GM18520 (cell line): Measurements from ENCODE around the gene CABLES1.
A peak's percentile ranks its signal among the peaks of the same experiment; 100 is the strongest.
"Not testable (repeated sequence)": the region's sequence is repeated elsewhere in the genome, so short reads cannot be mapped to it uniquely, and the experiment has no call there.

Source experiments
- ATAC-seq: cut with Tn5 transposase; IDR thresholded peaks from one replicate; pipeline ENCODE4 v1.9.1; 2021; ENCODE audit not compliant: unreplicated experiment

CABLES1 gene

DNA sequence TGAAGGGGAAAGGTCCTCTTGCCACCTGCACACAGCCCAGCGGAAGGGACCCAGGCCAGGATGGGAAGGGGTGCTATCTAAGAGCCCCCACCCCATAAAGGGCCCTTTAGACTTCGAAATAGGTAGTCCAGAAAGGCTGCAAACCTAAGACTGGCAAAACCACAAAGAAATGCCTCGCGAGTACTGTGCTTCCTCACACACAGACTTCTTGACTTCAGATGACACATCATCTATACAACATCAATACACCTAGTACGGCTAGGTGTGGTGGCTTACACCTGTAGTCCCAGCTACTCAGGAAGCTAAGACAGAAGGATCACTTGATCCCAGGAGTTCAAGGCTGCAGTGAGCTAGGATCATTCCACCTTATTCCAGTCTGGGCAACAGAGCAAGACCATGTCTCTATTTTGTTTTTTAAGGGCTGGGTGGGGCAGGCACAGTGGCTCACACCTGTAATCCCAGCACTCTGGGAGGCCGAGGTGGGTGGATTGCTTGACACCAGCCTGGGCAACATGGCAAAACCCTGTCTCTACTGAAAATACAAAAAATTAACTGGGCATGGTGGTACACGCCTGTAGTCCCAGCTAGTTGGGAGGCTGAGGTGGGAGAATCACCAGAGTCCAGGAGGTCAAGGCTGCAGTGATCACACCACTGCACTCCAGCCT is 125.8 kb downstream of the CABLES1 start:
- ATAC-seq: no peak

DNA sequence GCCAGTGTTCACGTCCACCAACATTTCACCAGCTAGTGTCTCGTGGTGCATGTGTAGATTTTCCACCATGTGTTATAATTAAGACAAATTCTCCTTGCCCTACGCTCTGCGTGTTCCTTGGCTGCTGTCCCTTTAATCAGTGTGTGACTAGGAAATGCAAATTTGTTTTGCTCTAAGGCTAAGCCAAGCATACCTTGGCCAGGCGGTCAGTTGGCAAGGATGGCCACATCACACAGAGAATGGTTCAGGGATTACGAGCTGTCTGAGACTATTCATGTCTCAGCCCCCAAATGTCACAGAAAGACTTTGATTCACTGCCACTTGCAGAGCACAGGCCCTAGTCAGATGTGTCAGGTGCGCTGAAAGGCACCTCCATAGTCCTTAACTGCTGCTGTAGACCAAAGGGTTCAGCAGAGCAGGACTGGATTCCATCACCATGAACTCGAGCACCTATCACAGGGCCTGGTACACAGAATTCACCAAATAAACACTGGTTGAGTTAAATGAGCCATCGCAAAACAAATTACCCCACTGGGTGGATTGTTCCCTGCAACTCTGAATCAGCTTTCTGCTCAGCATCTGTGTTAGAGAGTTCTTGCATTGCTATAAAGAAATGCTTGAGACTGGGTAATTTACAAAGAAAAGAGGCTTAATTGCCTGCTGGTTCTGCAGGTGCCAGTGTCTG is 128.4 kb downstream of the CABLES1 start:
- no peak for ATAC-seq

DNA sequence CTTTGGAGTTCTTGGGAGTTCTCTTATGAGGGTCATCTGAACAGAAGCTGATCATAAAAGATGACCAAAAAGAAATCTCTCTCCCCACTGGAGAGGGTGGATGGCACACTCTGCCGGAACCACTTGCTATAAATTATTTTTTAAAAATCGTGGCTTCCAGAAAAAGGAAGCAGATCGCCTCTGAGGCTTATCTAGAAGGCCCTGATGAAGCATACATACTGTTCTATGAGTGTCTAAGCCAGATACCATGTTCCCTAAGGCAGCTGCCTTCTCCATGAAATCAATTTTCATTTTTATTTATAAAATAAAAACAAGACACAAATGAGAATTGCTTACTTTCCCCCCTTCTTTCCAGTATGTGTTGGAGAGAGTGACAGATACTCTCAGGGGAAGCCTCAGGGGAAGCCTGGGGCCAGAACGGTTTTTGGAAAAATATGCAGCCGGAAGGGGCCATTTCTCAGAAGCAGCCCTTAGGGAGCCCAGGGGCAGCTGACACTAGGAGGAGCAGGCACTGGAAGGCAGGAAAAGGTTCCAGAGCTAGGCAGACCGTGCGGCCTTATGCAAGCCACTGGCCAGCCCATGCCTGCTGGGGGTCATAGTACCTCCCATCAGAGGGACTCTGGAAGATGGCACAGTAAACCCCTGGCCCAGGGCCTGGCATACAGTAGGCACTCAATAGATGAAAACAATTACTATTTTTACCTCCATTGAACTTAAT is 130.6 kb downstream of the CABLES1 start:
- no peak for ATAC-seq

DNA sequence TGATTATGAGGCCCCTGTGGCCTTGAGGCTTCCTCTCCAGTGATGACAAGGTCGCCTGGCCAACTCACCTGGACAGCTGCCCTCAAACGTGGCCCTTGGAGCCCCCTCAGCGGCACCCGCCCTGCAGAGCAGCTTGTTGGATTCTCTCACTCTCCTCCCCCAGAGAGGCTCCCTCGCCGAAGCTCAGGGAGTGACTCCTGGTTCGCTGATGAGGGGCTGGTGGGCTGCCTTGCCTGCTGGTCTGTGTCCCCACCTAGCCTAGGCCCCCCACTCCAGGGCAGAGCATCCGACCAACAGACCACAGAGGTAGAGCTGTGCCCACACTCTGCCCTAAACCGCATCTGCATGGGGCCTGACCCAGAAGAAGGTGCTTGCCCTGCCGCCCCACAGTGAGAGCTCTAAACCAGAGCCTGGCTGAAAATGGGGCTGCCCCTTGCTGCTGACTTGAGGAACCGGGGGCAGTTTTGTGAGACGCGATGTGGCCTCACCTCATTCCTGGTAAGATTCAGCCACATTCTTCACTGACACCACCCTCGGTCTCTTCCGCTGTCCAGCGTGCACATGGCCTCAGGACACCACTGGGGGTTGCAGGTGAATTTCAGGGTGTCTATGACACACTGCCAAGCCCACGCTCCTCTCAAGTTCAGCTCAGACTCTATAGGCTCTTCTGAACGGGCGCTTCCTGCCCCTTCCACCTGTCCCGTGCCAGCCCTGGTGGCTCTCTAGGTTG is 131.6 kb downstream of the CABLES1 start:
- peak; percentile 58 for ATAC-seq

DNA sequence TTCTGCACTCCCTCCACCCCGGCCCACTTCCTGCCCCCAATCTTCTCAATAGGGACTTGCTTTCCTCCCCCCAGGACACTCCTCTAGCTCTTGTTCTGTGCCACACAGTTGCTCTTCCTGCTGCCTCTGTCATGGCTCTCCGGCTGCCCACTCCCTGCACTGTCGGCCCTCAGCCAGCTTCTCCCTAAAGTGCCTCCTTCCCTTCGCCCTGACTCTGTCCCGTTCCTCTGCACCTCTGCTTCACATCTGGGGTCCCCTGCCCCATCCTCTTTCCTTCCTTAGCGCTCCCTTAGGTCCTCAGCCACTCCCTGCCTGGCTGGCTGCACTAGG is 132.1 kb downstream of the CABLES1 start:
- no peak for ATAC-seq

DNA sequence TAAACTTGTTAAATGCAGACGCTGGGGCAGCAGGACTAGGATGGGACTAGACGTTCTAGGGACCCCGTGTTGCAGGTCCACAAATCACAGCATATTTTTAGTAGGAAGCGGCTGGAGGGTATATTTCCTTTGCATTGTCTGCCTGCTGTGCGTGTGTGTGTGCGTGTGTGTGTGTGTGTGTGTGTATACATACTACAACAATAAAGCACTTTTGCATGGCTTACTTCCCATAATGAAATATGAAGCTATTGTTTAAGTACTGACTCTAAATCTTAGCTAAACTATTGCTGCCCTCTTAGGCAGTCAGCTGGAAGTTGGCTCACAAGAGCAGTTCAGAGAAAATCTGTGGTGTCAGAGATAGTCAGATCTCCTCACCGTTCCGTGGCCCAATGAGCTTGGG is 133.4 kb downstream of the CABLES1 start:
- ATAC-seq: no peak

DNA sequence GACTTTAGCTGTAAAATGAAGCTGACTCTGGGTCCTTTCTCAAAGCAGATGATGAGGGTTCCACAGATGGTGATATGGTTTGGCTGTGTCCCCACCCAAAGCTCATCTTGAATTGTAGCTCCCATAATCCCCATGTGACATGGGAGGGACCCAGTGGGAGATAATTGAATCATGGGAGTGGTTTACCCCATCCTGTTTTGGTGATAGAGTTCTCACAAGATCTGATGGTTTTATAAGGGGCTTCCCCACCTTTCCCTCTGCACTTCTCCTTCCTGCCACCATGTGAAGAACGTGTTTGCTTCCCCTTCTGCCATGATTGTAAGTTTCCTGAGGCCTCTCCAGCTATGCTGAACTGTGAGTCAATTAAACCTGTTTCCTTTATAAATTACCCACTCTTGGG is 133.8 kb downstream of the CABLES1 start:
- not testable (repeated sequence) for ATAC-seq

DNA sequence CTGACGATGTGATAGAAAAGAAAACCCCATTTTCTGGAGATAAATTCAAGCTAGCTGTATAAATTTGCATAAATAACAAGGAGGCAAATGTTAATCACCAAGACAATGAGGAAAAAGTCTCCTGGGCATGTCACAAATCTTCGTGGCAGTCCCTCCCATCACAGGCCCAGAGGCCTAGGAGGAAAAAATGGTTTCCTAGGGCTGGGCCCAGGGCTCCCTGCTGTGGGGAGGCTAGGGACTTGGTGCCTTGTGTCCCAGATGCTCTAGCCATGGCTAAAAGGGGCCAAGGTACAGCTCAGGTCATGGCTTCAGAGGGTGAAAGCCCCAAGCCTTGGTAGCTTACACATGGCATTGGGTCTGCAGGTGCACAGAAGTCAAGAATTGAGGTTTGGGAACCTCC is 134.6 kb downstream of the CABLES1 start:
- no peak for ATAC-seq

DNA sequence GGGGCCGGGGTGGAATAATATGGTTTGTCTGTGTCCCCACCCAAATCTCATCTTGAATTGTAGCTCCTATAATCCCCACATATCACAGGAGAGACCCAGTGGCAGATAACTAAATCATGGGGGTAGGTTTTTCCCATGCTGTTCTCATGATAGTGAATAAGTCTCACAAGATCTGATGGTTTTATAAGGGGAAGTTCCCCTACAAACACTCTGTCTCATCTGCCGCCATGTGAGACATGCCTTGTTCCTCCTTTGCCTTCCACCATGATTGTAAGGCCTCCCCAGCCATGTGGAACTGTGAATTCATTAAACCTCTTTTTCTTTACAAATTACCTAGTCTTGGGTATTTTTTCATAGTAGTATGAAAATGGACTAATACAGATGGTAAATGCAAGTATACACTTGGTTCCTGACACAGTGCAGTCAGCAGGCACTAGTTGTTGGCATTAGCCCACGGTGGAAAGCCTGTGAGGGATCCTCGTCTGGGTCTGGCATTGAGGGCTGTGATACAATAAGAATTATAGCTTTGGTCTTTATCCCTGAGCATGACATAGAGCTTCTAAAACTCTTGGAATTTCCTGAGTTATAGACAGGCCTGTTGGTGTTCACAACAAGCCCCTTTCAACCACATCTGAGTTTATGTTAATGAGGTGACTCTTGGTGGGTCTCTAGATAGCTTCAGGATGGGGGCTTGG is 135.8 kb downstream of the CABLES1 start:
- ATAC-seq: no peak

DNA sequence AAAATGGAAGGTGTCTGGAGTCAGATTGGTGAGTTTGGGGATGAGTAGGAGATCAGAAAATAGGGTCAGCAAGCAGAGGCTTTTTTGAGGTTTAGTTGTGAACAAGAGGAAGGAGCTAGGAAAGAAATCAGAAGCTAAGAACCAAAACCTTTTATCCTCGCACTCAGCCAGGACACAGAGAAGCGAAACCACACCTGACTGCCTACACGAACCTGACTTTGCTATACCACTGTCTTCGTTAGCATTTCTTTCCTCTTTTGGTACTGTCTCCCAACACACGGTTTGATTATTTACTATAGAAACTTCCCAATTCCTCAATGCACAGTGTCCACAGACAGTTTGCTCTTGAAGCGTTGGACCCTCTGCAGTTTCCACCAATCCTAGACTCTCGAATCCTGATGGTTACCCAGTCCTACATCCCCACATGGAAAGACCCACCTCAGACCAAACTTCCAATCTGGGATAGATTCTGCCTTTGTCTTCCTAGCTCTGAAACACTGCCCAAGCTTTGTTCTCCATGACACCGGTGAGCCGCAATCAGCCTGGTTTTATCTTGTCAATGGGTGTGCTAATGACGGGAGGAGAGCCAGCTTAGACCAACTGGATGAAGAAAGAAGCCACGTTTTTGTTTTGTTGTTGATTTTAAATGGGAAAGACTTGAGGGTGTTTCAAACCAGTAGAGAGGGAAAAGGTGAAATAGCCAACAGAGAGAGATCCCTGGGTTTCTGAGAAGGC is 137.4 kb downstream of the CABLES1 start:
- no peak for ATAC-seq

DNA sequence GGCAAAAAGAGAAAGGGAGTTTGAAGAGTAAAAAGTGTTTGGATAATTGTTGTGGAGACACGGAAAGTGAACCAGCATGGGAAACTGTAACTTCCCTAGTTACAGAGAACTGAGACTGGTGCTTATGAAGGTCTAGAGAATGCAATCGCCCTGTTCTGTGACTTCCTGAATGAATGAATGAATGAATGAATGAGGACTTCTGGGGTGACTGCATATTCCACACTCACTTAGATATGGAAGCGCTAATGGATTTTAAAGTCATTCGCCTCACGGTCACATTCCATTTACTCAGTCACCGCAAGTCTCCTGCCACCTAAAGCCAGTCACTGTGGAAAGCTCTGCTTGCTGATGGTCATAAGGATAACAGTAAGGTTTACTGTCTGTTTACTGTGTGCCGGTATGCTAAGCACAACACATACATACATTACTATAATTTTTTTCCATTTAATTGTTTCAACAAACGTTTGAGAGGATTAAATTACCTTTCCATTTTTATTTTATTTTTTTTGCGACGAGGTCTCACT is 138.2 kb downstream of the CABLES1 start:
- no peak for ATAC-seq

DNA sequence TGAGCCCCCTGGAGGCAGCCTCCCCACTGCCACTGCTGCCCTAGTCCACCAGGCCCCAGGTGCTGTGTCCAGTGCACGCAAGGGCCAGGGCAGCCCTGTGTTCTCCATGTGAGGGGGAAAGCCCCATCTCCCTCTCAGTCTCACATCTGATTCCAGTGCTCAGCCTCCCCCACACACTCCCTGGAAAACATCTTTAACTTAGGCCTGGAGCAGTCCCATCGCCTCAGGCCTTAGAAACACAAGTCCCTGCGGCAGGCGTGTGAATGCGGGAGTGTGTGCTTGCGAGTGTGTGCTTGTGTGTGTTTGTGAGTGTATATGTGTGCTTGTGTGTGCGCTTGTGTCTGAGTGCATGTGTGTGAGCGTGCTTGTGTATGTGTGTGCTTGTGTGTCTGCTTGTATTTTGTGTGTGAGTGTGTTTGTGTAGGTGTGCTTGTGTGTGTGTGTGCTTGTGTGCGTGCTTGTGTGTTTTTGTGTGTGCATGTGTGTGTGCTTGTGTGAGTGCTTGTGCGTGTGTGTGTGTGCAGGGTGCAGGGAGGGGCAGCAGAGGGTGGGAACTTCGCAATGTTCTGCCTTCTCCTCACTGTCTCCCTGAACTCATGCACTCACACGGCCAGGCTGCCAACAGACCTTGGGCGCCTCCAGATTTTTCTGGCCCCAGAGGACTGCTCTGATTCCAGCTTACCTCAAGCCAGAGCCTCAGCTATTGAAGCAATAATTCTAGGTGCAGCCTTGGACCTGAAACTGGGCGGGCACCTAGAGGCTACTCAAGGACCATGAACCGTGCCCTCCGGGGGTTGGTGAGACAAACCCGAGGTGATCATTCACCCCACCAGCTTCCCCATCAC is 139.6 kb downstream of the CABLES1 start:
- no peak for ATAC-seq

DNA sequence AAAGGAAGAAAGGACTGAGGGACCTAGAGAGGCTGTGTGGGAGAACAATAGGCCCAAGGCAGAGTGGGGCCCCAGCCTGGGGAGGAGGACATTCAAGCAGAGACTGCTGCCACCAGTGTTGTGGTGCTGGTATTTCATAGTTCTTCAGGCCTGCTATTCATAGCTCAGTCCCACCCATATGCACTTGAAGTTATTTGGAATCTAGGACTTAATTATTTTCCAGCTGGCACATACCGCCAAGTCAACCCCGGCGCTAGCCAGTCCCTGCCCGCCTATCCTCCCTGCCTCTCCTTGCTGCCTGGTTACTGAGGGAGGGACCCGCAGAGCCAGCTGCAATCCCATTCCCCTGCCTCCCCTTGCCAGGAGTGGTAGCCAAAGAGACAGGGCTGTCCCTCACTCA is 141.2 kb downstream of the CABLES1 start:
- ATAC-seq: no peak

DNA sequence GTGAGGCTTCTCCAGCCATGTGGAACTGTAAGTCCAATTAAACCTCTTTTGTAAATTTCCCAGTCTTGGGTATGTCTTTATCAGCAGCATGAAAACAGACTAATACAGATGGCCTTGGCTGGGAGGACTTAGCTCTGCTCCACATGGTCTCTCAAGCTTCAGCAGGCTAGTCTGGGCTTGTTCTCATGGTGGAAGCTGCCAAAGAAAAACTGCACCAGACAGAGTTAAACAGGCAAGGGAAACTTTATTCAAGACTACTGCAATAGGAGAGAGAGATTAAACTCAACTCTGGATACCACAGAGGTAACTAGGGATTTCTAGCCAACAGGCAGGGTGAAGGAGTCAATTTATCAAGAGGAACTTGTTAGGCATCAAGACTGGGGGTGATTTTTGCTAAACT is 142.1 kb downstream of the CABLES1 start:
- ATAC-seq: no peak

DNA sequence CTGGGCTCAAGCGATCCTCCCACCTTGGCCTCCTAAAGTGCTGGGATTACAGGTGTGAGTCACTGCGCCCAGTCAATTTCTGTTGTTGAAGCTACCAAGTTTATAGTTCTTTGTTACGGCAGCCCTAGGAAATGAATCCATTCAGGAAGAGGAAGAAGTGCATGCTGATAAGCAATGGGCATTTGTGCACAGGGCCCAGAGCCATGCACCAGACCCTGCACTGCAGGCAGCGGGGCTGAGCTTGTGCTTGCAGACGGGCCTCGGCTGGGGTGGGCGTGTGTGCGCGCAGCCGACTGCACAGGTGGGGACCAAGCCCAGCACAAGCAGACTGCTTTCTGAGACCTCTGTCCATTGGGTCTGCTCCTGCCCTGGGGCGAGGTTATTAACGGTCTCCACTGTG is 144.6 kb downstream of the CABLES1 start:
- ATAC-seq: no peak

DNA sequence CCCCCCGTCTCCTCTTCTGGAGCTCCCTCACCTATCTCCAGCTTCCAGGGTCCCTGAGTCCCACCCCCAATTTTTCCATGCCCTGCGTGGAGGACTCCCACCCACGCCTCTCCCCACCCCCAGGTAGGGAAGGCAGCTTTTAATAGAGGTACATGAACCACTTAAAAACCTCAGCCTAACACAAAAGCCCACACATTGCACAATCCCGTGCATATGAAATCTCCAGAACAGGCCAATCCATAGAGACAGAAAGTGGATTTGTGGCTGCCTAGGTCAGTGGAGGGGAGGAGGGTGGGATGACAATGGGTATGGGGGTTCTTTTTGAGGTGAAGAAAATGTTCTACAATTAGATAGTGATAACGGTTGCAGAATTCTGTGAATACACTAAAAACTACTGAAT is 145.6 kb downstream of the CABLES1 start:
- ATAC-seq: no peak

DNA sequence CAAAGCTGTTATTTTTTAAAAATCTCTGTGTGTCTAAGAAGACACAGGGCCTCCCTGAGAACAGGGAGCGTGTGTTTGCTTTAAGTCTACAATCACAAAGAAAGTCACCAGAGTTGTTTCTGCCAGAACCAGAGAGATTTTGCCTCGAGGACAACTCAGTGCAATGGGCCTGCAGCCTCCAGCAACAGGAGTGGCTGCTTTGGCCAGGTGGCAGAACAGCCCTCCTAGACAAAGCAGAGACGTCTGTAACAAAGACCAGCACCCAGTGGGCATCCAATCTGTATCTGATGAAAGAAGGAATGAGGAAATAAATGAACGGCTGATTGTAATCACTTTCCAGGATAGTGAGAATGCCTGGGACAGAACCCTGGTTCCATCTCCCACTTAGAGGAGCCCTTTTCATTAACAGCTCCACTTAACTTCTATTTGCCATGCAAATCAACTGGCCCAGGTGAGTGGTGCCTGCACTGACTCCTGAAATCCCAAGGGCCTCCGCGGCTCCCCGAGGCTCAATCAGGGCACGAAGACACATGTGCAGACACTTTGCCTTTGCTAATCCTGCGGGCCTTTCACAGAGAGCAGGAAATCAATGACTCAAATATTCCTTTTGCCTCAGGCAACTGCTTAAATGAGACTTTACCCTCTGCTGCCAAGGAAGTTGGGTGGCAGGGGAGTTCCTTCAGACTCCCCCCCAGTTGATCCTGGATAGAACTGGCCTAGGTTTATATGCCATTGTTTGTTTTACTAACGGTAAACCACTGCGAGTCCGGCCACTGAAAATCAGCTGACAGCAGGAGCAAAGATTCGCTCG is 146.5 kb downstream of the CABLES1 start:
- no peak for ATAC-seq

DNA sequence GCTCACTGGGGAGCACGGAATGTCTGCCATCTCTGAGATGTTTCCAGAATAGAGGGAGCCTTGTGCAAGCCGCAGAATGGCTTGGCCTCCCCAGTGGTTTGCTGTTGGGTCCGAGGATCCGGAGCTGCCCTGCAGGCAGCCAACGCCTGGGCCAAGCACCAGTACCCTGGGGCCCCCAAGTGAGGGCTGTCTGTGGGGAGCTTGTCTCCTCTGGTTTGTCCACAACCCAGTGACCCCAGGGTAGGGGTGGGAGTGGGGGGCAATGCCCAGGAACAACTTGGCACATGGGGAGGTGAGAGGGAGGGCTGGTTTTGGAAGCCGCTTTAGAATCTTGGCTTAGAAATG is 147.1 kb downstream of the CABLES1 start:
- no peak for ATAC-seq
